T-helper 2 cell treated with Interferon-gamma antibody and Interleukin-4, amounts not matched to agents 5 μg/mL and 100 μg/mL, for 36 hours (primary cell): Measurements from ENCODE around the gene SUSD5.

ENCODE experiments used
- DNase-seq: peaks from one replicate; pipeline ENCODE4 v3.0.0; 2021; ENCODE audit warnings: low spot score
- H3K27ac Mint-ChIP-seq: one replicate; pipeline ENCODE4 v1.8.0; 2021; ENCODE audit warnings: mild to moderate bottlenecking, mixed read lengths
- H3K27me3 Mint-ChIP-seq: one replicate; pipeline ENCODE4 v1.8.0; 2021; ENCODE audit warnings: low read depth, mixed read lengths
- H3K36me3 Mint-ChIP-seq: one replicate; pipeline ENCODE4 v1.8.0; 2021; ENCODE audit warnings: low read depth, mixed read lengths
- H3K4me1 Mint-ChIP-seq: one replicate; pipeline ENCODE4 v1.8.0; 2021; ENCODE audit warnings: low read depth, mixed read lengths
- H3K4me3 Mint-ChIP-seq: one replicate; pipeline ENCODE4 v1.8.0; 2022; ENCODE audit warnings: mild to moderate bottlenecking, moderate library complexity, mixed read lengths
- H3K9me3 Mint-ChIP-seq: one replicate; pipeline ENCODE4 v1.8.0; 2021; ENCODE audit warnings: mixed read lengths

SUSD5 gene

GRCh38 chr3:33218446-33219174 is at the start of gene SUSD5:
Gene SUSD5 (minus strand): TSS chr3:33218810. CDS start chr3:33218797, 13 bp downstream.
- no peak within 1 kb of the TSS for H3K4me3 Mint-ChIP-seq

GRCh38 chr3:33260104-33260503 is 41.5 kb upstream of the SUSD5 start:
- no peak for DNase-seq
- no peaks in the 10 kb centered on the region for H3K36me3 Mint-ChIP-seq
- H3K4me3 Mint-ChIP-seq, result no peak overlapping the region
- H3K27ac Mint-ChIP-seq, result no peak overlapping the region
- no peaks in the 10 kb centered on the region for H3K4me1 Mint-ChIP-seq
- H3K9me3 Mint-ChIP-seq, result no peaks in the 10 kb centered on the region
- peaks cover 5% of the 10 kb centered on the region for H3K27me3 Mint-ChIP-seq

More at GRCh38 chr3:33218446-33219174, at the start of gene SUSD5:
- H3K27ac Mint-ChIP-seq, result no peak within 1 kb of the TSS
- no peaks in the 10 kb centered on the region for H3K36me3 Mint-ChIP-seq
- H3K27me3 Mint-ChIP-seq, result peaks cover 56% of the 10 kb centered on the region
- H3K9me3 Mint-ChIP-seq, result no peaks in the 10 kb centered on the region
- no peak for DNase-seq
- no peaks in the 10 kb centered on the region for H3K4me1 Mint-ChIP-seq

- no peaks in the 10 kb centered on the region for H3K4me1 Mint-ChIP-seq
- H3K36me3 Mint-ChIP-seq, result no peaks in the 10 kb centered on the region
- H3K9me3 Mint-ChIP-seq, result no peaks in the 10 kb centered on the region
- peaks cover 13% of the 10 kb centered on the region for H3K27me3 Mint-ChIP-seq
- DNase-seq, result no peak
- no peak overlapping the region for H3K4me3 Mint-ChIP-seq
- H3K27ac Mint-ChIP-seq, result no peak overlapping the region
Measured at GRCh38 chr3:33256249-33256648, 37.6 kb upstream of the SUSD5 start.

- H3K4me1 Mint-ChIP-seq, result no peaks in the 10 kb centered on the region
- no peak overlapping the region for H3K27ac Mint-ChIP-seq
- DNase-seq, result no peak
- no peak overlapping the region for H3K4me3 Mint-ChIP-seq
- peaks cover 13% of the 10 kb centered on the region for H3K27me3 Mint-ChIP-seq
- no peaks in the 10 kb centered on the region for H3K9me3 Mint-ChIP-seq
- H3K36me3 Mint-ChIP-seq, result no peaks in the 10 kb centered on the region
Measured at GRCh38 chr3:33250712-33251111, 32.1 kb upstream of the SUSD5 start.

GRCh38 chr3:33246786-33247185 is 28.2 kb upstream of the SUSD5 start:
- Mint-ChIP-seq H3K27me3 (peaks cover 24% of the 10 kb centered on the region), H3K4me3 (no peak overlapping the region), H3K27ac (no peak overlapping the region)

GRCh38 chr3:33240261-33240660 is 21.7 kb upstream of the SUSD5 start:
- H3K9me3 Mint-ChIP-seq, result no peaks in the 10 kb centered on the region
- no peaks in the 10 kb centered on the region for H3K36me3 Mint-ChIP-seq
- H3K27me3 Mint-ChIP-seq, result peaks cover 40% of the 10 kb centered on the region
- DNase-seq, result no peak
- H3K4me3 Mint-ChIP-seq, result no peak overlapping the region
- no peaks in the 10 kb centered on the region for H3K4me1 Mint-ChIP-seq
- H3K27ac Mint-ChIP-seq, result no peak overlapping the region

More at GRCh38 chr3:33246786-33247185, 28.2 kb upstream of the SUSD5 start:
- Mint-ChIP-seq H3K4me1 (no peaks in the 10 kb centered on the region), H3K9me3 (no peaks in the 10 kb centered on the region), H3K36me3 (no peaks in the 10 kb centered on the region)
- DNase-seq, result no peak

- Mint-ChIP-seq H3K27ac (no peak overlapping the region), H3K4me3 (no peak overlapping the region), H3K36me3 (no peaks in the 10 kb centered on the region), H3K9me3 (no peaks in the 10 kb centered on the region), H3K27me3 (peaks cover 34% of the 10 kb centered on the region), H3K4me1 (no peaks in the 10 kb centered on the region)
- DNase-seq, result no peak
Measured at GRCh38 chr3:33238923-33239322, 20.3 kb upstream of the SUSD5 start.

GRCh38 chr3:33237439-33237838 is 18.8 kb upstream of the SUSD5 start:
- no peak overlapping the region for H3K4me3 Mint-ChIP-seq
- no peak overlapping the region for H3K27ac Mint-ChIP-seq
- DNase-seq, result no peak
- H3K36me3 Mint-ChIP-seq, result no peaks in the 10 kb centered on the region
- peaks cover 28% of the 10 kb centered on the region for H3K27me3 Mint-ChIP-seq
- H3K9me3 Mint-ChIP-seq, result no peaks in the 10 kb centered on the region
- H3K4me1 Mint-ChIP-seq, result no peaks in the 10 kb centered on the region

- Mint-ChIP-seq H3K4me1 (no peaks in the 10 kb centered on the region), H3K36me3 (no peaks in the 10 kb centered on the region), H3K9me3 (no peaks in the 10 kb centered on the region), H3K27me3 (peaks cover 24% of the 10 kb centered on the region), H3K27ac (no peak overlapping the region), H3K4me3 (no peak overlapping the region)
- no peak for DNase-seq
Measured at GRCh38 chr3:33236005-33236404, 17.4 kb upstream of the SUSD5 start.

GRCh38 chr3:33233884-33234283 is 15.3 kb upstream of the SUSD5 start:
- Mint-ChIP-seq H3K27me3 (peaks cover 21% of the 10 kb centered on the region), H3K4me1 (no peaks in the 10 kb centered on the region), H3K4me3 (no peak overlapping the region), H3K36me3 (no peaks in the 10 kb centered on the region), H3K9me3 (no peaks in the 10 kb centered on the region), H3K27ac (no peak overlapping the region)
- no peak for DNase-seq

GRCh38 chr3:33231756-33232465 is 13.3 kb upstream of the SUSD5 start:
- H3K4me1 Mint-ChIP-seq, result no peaks in the 10 kb centered on the region
- no peak overlapping the region for H3K4me3 Mint-ChIP-seq
- peaks cover 20% of the 10 kb centered on the region for H3K27me3 Mint-ChIP-seq
- no peaks in the 10 kb centered on the region for H3K36me3 Mint-ChIP-seq
- H3K27ac Mint-ChIP-seq, result no peak overlapping the region
- no peak for DNase-seq
- H3K9me3 Mint-ChIP-seq, result no peaks in the 10 kb centered on the region

GRCh38 chr3:33229947-33230346 is 11.3 kb upstream of the SUSD5 start:
- H3K36me3 Mint-ChIP-seq, result no peaks in the 10 kb centered on the region
- no peaks in the 10 kb centered on the region for H3K9me3 Mint-ChIP-seq
- no peak for DNase-seq
- H3K4me3 Mint-ChIP-seq, result no peak overlapping the region
- H3K27me3 Mint-ChIP-seq, result peaks cover 11% of the 10 kb centered on the region
- no peak overlapping the region for H3K27ac Mint-ChIP-seq
- H3K4me1 Mint-ChIP-seq, result no peaks in the 10 kb centered on the region

GRCh38 chr3:33229066-33229465 is 10.5 kb upstream of the SUSD5 start:
- Mint-ChIP-seq H3K4me1 (no peaks in the 10 kb centered on the region), H3K36me3 (no peaks in the 10 kb centered on the region), H3K27me3 (peaks cover 10% of the 10 kb centered on the region), H3K4me3 (no peak overlapping the region), H3K9me3 (no peaks in the 10 kb centered on the region), H3K27ac (no peak overlapping the region)
- DNase-seq, result no peak

- Mint-ChIP-seq H3K27ac (no peak overlapping the region), H3K27me3 (peaks cover 38% of the 10 kb centered on the region), H3K4me3 (no peak overlapping the region), H3K36me3 (no peaks in the 10 kb centered on the region), H3K9me3 (no peaks in the 10 kb centered on the region), H3K4me1 (no peaks in the 10 kb centered on the region)
- DNase-seq, result no peak
Measured at GRCh38 chr3:33221241-33221640, 2.6 kb upstream of the SUSD5 start.
